Neural cell (in vitro differentiated cells): Measurements from ENCODE around the gene MYO1F. TPM values are rescaled to one million over a fixed set of nuclear protein-coding genes. Genes with fewer than 3 reads are reported as not detected.

Experiments
- H2AFZ ChIP-seq: fragments of 200-600, 300-800 bp; sonication (generic), shearing (Covaris generic); 2 replicates; pipeline ENCODE4 v1.6.0; 2014; ENCODE audit warnings: low read depth, mild to moderate bottlenecking, antibody characterized with exemption, low read length, moderate library complexity
- H3F3A ChIP-seq: fragments of 200-600 bp; shearing (Covaris generic); 2 replicates; pipeline ENCODE4 v1.6.1; 2016; ENCODE audit warnings: mild to moderate bottlenecking, moderate library complexity, mixed read lengths, antibody characterized with exemption, low read length; ENCODE audit not compliant: insufficient read depth, poor library complexity, severe bottlenecking
- H3K27ac ChIP-seq: fragments of 200-600, 300-800 bp; sonication (generic), shearing (Covaris generic); 2 replicates; pipeline ENCODE4 v1.5.1; 2014; ENCODE audit warnings: mild to moderate bottlenecking, low read length, moderate library complexity
- H3K27me3 ChIP-seq: fragments of 300-800, 200-600 bp; sonication (generic), shearing (Covaris generic); 2 replicates; pipeline ENCODE4 v1.6.0; 2014; ENCODE audit warnings: mild to moderate bottlenecking, low read depth, low read length, moderate library complexity; ENCODE audit not compliant: insufficient read depth
- H3K36me3 ChIP-seq: fragments of 300-800, 200-600 bp; sonication (generic), shearing (Covaris generic); 2 replicates; pipeline ENCODE4 v1.5.1; 2014; ENCODE audit warnings: mild to moderate bottlenecking, antibody characterized with exemption, low read length, moderate library complexity; ENCODE audit not compliant: insufficient read depth
- H3K4me2 ChIP-seq: fragments of 300-800, 200-600 bp; sonication (generic), shearing (Covaris generic); 2 replicates; pipeline ENCODE4 v1.6.0; 2014; ENCODE audit warnings: mild to moderate bottlenecking, low read length
- H3K4me3 ChIP-seq: fragments of 300-800, 200-600 bp; sonication (generic), shearing (Covaris generic); 2 replicates; pipeline ENCODE4 v1.5.1; 2014; ENCODE audit warnings: mild to moderate bottlenecking, low read length, moderate library complexity
- H3K79me2 ChIP-seq: fragments of 200-600 bp; shearing (Covaris generic); replicated peaks from 2 replicates; pipeline ENCODE4 v1.6.0; 2014; ENCODE audit warnings: mild to moderate bottlenecking, low read length, moderate library complexity; ENCODE audit not compliant: insufficient read depth
- H3K9ac ChIP-seq: fragments of 300-800, 200-600 bp; sonication (generic), shearing (Covaris generic); 2 replicates; pipeline ENCODE4 v1.6.1; 2016; ENCODE audit warnings: mild to moderate bottlenecking, low read length, mixed read lengths
- H3K9me2 ChIP-seq: fragments of 200-600 bp; shearing (Covaris generic); 2 replicates; pipeline ENCODE4 v1.6.1; 2016; ENCODE audit warnings: mild to moderate bottlenecking, low read length, mixed read lengths; ENCODE audit not compliant: insufficient read depth
- H3K9me3 ChIP-seq: fragments of 200-600, 300-800 bp; sonication (generic), shearing (Covaris generic); 2 replicates; pipeline ENCODE4 v1.6.1; 2016; ENCODE audit warnings: mild to moderate bottlenecking, mixed run types, low read length, moderate library complexity, mixed read lengths
- H4K20me1 ChIP-seq: fragments of 200-600 bp; shearing (Covaris generic); 2 replicates; pipeline ENCODE4 v1.6.1; 2016; ENCODE audit warnings: mild to moderate bottlenecking, mixed run types; ENCODE audit not compliant: insufficient read depth
- EP300 ChIP-seq: fragments of 450-650 bp; conservative IDR thresholded peaks from 2 replicates; pipeline ENCODE4 v1.6.1; 2014; ENCODE audit warnings: antibody characterized with exemption, mild to moderate bottlenecking, moderate library complexity; ENCODE audit not compliant: poor library complexity, severe bottlenecking
- EZH2 ChIP-seq: fragments of 200-600, 300-800 bp; shearing (Covaris generic), sonication (generic); IDR thresholded peaks from 2 replicates; pipeline ENCODE4 v1.6.1; 2014; ENCODE audit warnings: antibody characterized with exemption, low read length, borderline replicate concordance, mild to moderate bottlenecking; ENCODE audit not compliant: insufficient read depth, poor library complexity, severe bottlenecking
- MXI1 ChIP-seq: fragments of 450-650 bp; conservative IDR thresholded peaks from 2 replicates; pipeline ENCODE4 v1.6.1; 2014; ENCODE audit warnings: antibody characterized with exemption, mild to moderate bottlenecking; ENCODE audit not compliant: poor library complexity, severe bottlenecking
- POLR2AphosphoS5 ChIP-seq: IDR thresholded peaks from 2 replicates; pipeline ENCODE4 v1.6.1; 2012
- RAD21 ChIP-seq: fragments of 450-650 bp; conservative IDR thresholded peaks from 2 replicates; pipeline ENCODE4 v1.6.1; 2014; ENCODE audit warnings: antibody characterized with exemption, mild to moderate bottlenecking, moderate library complexity
- TAF1 ChIP-seq: IDR thresholded peaks from 2 replicates; pipeline ENCODE4 v1.6.1; 2012; ENCODE audit warnings: low read depth
- polyA plus RNA-seq: library from polyadenylated mRNA; depleted of rRNA; stranded (reverse); fragments of >200 nt; gene quantifications from 2 replicates; pipeline ENCODE4 v1.2.3, GENCODE V29; 2014
- TF ChIP-seq, protein P1 (sequence below): IDR thresholded peaks from 2 replicates; pipeline ENCODE4 v1.6.1; 2012; ENCODE audit warnings: borderline replicate concordance
- TF ChIP-seq, protein P2 (sequence below): fragments of 450-650 bp; IDR thresholded peaks from 2 replicates; pipeline ENCODE4 v1.5.1; 2014; ENCODE audit warnings: antibody characterized with exemption, mild to moderate bottlenecking, moderate library complexity; ENCODE audit not compliant: poor library complexity, severe bottlenecking

Gene MYO1F
- polyA plus RNA-seq, 1 donor from 2014 or later, result 0.40 TPM

DNA sequence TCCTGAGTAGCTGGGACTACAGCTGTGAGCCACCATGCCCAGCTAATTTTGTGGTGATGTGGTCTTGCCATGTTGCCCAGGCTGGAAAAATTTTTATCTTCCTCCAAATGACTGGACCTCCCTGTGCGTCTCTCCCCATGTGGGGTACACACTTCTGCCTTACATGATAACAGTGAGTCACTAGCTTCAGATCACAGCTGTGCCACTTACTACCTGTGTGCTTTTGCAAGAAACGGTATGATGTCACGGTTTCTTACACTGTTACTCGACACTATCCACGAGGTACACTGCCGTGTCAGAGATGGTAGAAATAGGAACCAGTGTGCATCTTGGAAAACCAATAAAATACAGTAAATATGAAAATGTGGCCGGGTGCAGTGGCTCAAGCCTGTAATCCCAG, 45.8 kb downstream of the MYO1F start:
- Histone ChIP-seq H3K9ac (no peak overlapping the region), H3K79me2 (no peaks in the 10 kb centered on the region), H3K4me3 (no peak overlapping the region), H3K27me3 (no peaks in the 10 kb centered on the region), H3K9me3 (no peaks in the 10 kb centered on the region), H4K20me1 (no peaks in the 10 kb centered on the region), H3K27ac (no peak overlapping the region), H3K36me3 (no peaks in the 10 kb centered on the region), H3F3A (no peaks in the 10 kb centered on the region), H3K4me2 (no peak overlapping the region), H3K9me2 (no peaks in the 10 kb centered on the region), H2AFZ (no peak overlapping the region)
- TF ChIP-seq EP300 (no peak), EZH2 (no peak), MXI1 (no peak)
- TF ChIP-seq, protein P1, sequence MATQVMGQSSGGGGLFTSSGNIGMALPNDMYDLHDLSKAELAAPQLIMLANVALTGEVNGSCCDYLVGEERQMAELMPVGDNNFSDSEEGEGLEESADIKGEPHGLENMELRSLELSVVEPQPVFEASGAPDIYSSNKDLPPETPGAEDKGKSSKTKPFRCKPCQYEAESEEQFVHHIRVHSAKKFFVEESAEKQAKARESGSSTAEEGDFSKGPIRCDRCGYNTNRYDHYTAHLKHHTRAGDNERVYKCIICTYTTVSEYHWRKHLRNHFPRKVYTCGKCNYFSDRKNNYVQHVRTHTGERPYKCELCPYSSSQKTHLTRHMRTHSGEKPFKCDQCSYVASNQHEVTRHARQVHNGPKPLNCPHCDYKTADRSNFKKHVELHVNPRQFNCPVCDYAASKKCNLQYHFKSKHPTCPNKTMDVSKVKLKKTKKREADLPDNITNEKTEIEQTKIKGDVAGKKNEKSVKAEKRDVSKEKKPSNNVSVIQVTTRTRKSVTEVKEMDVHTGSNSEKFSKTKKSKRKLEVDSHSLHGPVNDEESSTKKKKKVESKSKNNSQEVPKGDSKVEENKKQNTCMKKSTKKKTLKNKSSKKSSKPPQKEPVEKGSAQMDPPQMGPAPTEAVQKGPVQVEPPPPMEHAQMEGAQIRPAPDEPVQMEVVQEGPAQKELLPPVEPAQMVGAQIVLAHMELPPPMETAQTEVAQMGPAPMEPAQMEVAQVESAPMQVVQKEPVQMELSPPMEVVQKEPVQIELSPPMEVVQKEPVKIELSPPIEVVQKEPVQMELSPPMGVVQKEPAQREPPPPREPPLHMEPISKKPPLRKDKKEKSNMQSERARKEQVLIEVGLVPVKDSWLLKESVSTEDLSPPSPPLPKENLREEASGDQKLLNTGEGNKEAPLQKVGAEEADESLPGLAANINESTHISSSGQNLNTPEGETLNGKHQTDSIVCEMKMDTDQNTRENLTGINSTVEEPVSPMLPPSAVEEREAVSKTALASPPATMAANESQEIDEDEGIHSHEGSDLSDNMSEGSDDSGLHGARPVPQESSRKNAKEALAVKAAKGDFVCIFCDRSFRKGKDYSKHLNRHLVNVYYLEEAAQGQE, result no peak
- TF ChIP-seq, protein P2, sequence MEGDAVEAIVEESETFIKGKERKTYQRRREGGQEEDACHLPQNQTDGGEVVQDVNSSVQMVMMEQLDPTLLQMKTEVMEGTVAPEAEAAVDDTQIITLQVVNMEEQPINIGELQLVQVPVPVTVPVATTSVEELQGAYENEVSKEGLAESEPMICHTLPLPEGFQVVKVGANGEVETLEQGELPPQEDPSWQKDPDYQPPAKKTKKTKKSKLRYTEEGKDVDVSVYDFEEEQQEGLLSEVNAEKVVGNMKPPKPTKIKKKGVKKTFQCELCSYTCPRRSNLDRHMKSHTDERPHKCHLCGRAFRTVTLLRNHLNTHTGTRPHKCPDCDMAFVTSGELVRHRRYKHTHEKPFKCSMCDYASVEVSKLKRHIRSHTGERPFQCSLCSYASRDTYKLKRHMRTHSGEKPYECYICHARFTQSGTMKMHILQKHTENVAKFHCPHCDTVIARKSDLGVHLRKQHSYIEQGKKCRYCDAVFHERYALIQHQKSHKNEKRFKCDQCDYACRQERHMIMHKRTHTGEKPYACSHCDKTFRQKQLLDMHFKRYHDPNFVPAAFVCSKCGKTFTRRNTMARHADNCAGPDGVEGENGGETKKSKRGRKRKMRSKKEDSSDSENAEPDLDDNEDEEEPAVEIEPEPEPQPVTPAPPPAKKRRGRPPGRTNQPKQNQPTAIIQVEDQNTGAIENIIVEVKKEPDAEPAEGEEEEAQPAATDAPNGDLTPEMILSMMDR, result no peak

DNA sequence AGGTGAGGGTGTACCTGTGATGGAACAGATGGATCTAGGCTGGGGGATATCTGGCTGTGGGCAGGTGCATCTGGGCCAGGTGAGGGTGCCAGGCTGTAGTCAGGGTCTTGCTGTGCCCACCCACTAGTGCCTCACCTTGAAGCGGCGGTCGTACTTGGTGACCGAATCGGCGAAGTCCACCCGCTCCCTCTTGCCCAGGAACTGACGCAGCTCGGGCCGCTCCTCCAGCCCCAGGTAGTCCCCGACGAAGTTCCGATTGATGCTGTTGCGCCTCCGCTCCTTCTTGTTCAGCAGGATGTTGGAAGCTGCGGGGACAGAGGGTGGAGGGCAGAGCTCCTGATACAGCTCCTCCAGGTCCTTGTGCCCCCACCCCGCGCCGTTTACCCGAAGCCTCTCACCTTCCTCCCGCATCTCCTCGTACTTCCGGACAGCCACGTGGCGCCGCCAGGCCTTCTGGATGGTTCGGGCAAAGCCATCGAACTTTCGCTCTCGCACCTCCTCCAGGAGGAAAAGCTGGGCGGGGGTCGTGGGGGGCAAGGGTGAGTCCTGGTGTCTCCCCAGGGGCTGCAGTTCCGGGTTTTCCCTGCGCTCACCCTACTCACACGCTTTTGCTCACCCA, 47.1 kb downstream of the MYO1F start:
- no peaks in the 10 kb centered on the region for H3K27me3 ChIP-seq
- H3K79me2 ChIP-seq, result no peaks in the 10 kb centered on the region
- no peak overlapping the region for H3K27ac ChIP-seq
- H3F3A ChIP-seq, result no peaks in the 10 kb centered on the region
- H3K4me3 ChIP-seq, result no peak overlapping the region
- H3K9me2 ChIP-seq, result no peaks in the 10 kb centered on the region
- no peak overlapping the region for H2AFZ ChIP-seq
- H4K20me1 ChIP-seq, result no peaks in the 10 kb centered on the region
- no peaks in the 10 kb centered on the region for H3K36me3 ChIP-seq
- H3K4me2 ChIP-seq, result no peak overlapping the region
- no peak overlapping the region for H3K9ac ChIP-seq
- no peaks in the 10 kb centered on the region for H3K9me3 ChIP-seq
- TF ChIP-seq POLR2AphosphoS5 (no peak), RAD21 (no peak), EP300 (no peak), TAF1 (no peak), EZH2 (no peak), MXI1 (no peak)
- TF ChIP-seq, protein P2, result no peak
